ENCODE results near the gene RABGAP1L.

RABGAP1L gene

GRCh38 chr1:174984952-174985351 is 825.6 kb downstream of the RABGAP1L start:
- DNase-seq: no peak

GRCh38 chr1:174988539-174988938 is 829.2 kb downstream of the RABGAP1L start:
- no peak for DNase-seq

- DNase-seq: no peak
These were observed 829.7 kb downstream of the RABGAP1L start for GRCh38 chr1:174988986-174989385.

GRCh38 chr1:174989536-174990220 is 830.4 kb downstream of the RABGAP1L start:
- no peak for DNase-seq

- DNase-seq: no peak
These were observed 831.2 kb downstream of the RABGAP1L start for GRCh38 chr1:174990382-174990999.

GRCh38 chr1:174991473-174991872 is 832.2 kb downstream of the RABGAP1L start:
- no peak for DNase-seq

GRCh38 chr1:174995121-174995520 is 835.8 kb downstream of the RABGAP1L start:
- no peak for DNase-seq

GRCh38 chr1:174995916-174996315 is 836.6 kb downstream of the RABGAP1L start:
- DNase-seq: no peak

GRCh38 chr1:174996476-174996875 is 837.2 kb downstream of the RABGAP1L start:
- no peak for DNase-seq

- DNase-seq: no peak
These were observed 837.7 kb downstream of the RABGAP1L start for GRCh38 chr1:174997041-174997440.

- peak; percentile 46 for DNase-seq
These were observed 839.4 kb downstream of the RABGAP1L start for GRCh38 chr1:174998569-174999215.

- DNase-seq: peak; percentile 92
These were observed 840.1 kb downstream of the RABGAP1L start for GRCh38 chr1:174999216-174999935.

GRCh38 chr1:174999936-175000696 is 840.8 kb downstream of the RABGAP1L start, which contains the start of gene CACYBP:
CACYBP (plus strand) TSS chr1:174999947; CDS start chr1:175000181, 234 bp downstream.
- DNase-seq: no peak

GRCh38 chr1:175000697-175001187 is 841.4 kb downstream of the RABGAP1L start:
- DNase-seq: no peak

- DNase-seq: no peak
These were observed 843.7 kb downstream of the RABGAP1L start for GRCh38 chr1:175002910-175003517.

GRCh38 chr1:175003521-175003920 is 844.2 kb downstream of the RABGAP1L start:
- no peak for DNase-seq

- DNase-seq: no peak
These were observed 845.9 kb downstream of the RABGAP1L start for GRCh38 chr1:175005085-175005783.

GRCh38 chr1:175009532-175009931 is 850.2 kb downstream of the RABGAP1L start:
- no peak for DNase-seq

GRCh38 chr1:175013445-175013844 is 854.1 kb downstream of the RABGAP1L start:
- no peak for DNase-seq

- no peak for DNase-seq
These were observed 855.9 kb downstream of the RABGAP1L start for GRCh38 chr1:175015243-175015642.

GRCh38 chr1:175019524-175019923 is 860.2 kb downstream of the RABGAP1L start:
- DNase-seq: no peak
